GM12878 (cell line): Measurements from ENCODE around the gene DGKB. TPM values are rescaled to one million over a fixed set of nuclear protein-coding genes. Genes with fewer than 3 reads are reported as not detected.

Experiments
- ATAC-seq: fragments of 200-7000 bp; cut with Tn5 transposase; 3 replicates; pipeline ENCODE4 v1.9.1; 2020; ENCODE audit warnings: mild to moderate bottlenecking, moderate library complexity
- BruUV-seq: library from RNA; stranded (reverse); fragments of 400-500 nt; replicated peaks from 2 replicates; lab custom pipeline; 2021; lab: Mats Ljungman, UMichigan
- CTCF ChIA-PET: fragments of 300-600 bp; sonication (Branson Sonifier 250); formaldehyde crosslinking; extraction: SDS; loops from one replicate; lab custom pipeline; 2021; ENCODE audit warnings: inconsistent platforms; lab: Yijun Ruan, JAX
- POLR2A ChIA-PET: fragments of 350-600 bp; formaldehyde crosslinking; extraction: SDS; loops from one replicate; lab custom pipeline; 2021; ENCODE audit warnings: inconsistent platforms; lab: Charles Lee
- RAD21 ChIA-PET: fragments of 300-600 bp; sonication (Branson Sonifier 250); formaldehyde crosslinking; loops from one replicate; lab custom pipeline; 2023; ENCODE audit warnings: antibody characterized with exemption; ENCODE audit not compliant: unreplicated experiment; lab: Charles Lee
- SMC1A ChIA-PET: fragments of 300-600 bp; sonication (Branson Sonifier 250); formaldehyde crosslinking; loops from one replicate; lab custom pipeline; 2023; ENCODE audit not compliant: unreplicated experiment, uncharacterized antibody; lab: Charles Lee
- DNase-seq: peaks from one replicate; pipeline ENCODE4 v3.0.0-alpha.2; 2011; ENCODE audit warnings: low read depth, low spot score
- FAIRE-seq: peaks from 3 replicates; lab custom pipeline; 2011; peaks lifted over from hg19 to GRCh38; lab: Jason Lieb, UNC
- H2AFZ ChIP-seq: 2 replicates; pipeline ENCODE4 v1.6.0; 2011; ENCODE audit warnings: low read depth, low read length, control low read depth; ENCODE audit not compliant: control insufficient read depth
- H3K27ac ChIP-seq: 2 replicates; pipeline ENCODE4 v1.5.1; 2011; ENCODE audit warnings: control low read depth; ENCODE audit not compliant: control insufficient read depth, insufficient read depth
- H3K27me3 ChIP-seq, 2 experiments: replicated peaks in 1 of 2; 2 replicates each; pipeline versions ENCODE4 v1.6.0 to v1.6.1; 2011; ENCODE audit warnings: low read length in 1 of 2; ENCODE audit not compliant: control insufficient read depth in 2 of 2, insufficient read depth in 2 of 2
- H3K36me3 ChIP-seq, 2 experiments: 2 replicates each; pipeline ENCODE4 v1.5.1; 2011; ENCODE audit warnings: low read length in 1 of 2; ENCODE audit not compliant: control insufficient read depth in 2 of 2, insufficient read depth in 2 of 2
- H3K4me1 ChIP-seq: 2 replicates; pipeline ENCODE4 v1.6.1; 2011; ENCODE audit warnings: mild to moderate bottlenecking, low read length, moderate library complexity, mixed read lengths; ENCODE audit not compliant: control insufficient read depth, insufficient read depth
- H3K4me2 ChIP-seq: 2 replicates; pipeline ENCODE4 v1.6.0; 2011; ENCODE audit warnings: control low read depth; ENCODE audit not compliant: control insufficient read depth, insufficient read depth
- H3K4me3 ChIP-seq: fragments of 200-600 bp; sonication (generic); 2 replicates; pipeline ENCODE4 v1.5.1; 2016
- H3K79me2 ChIP-seq: 2 replicates; pipeline ENCODE4 v1.6.0; 2011; ENCODE audit warnings: low read length; ENCODE audit not compliant: control insufficient read depth, insufficient read depth
- H3K9ac ChIP-seq: 2 replicates; pipeline ENCODE4 v1.8.0; 2011; ENCODE audit warnings: low read length, control low read depth, mixed read lengths; ENCODE audit not compliant: control insufficient read depth, insufficient read depth
- H3K9me3 ChIP-seq: replicated peaks from 3 replicates; pipeline ENCODE4 v1.5.1; 2011; ENCODE audit warnings: mild to moderate bottlenecking, low read length; ENCODE audit not compliant: control insufficient read depth, insufficient read depth
- H4K20me1 ChIP-seq: 2 replicates; pipeline ENCODE4 v1.6.0; 2011; ENCODE audit not compliant: control insufficient read depth, insufficient read depth
- BCL11A ChIP-seq: IDR thresholded peaks from 2 replicates; pipeline ENCODE4 v1.6.1; 2011; ENCODE audit warnings: low read depth, low read length
- BRCA1 ChIP-seq: IDR thresholded peaks from 2 replicates; pipeline ENCODE4 v1.6.1; 2011; ENCODE audit warnings: low read depth, low read length, improper control_type of control experiment
- GABPA ChIP-seq: IDR thresholded peaks from 2 replicates; pipeline ENCODE4 v1.6.1; 2014; ENCODE audit warnings: antibody characterized with exemption, low read depth, mild to moderate bottlenecking, inconsistent platforms
- KAT2A ChIP-seq: conservative IDR thresholded peaks from 2 replicates; pipeline ENCODE4 v1.6.1; 2011; ENCODE audit warnings: low read depth, low read length; ENCODE audit not compliant: control insufficient read depth
- LARP7 ChIP-seq: fragments of 450-650 bp; IDR thresholded peaks from 2 replicates; pipeline ENCODE4 v1.6.1; 2017; ENCODE audit warnings: mild to moderate bottlenecking
- MXI1 ChIP-seq: fragments of 150-350 bp; IDR thresholded peaks from 2 replicates; pipeline ENCODE4 v1.6.1; 2011; ENCODE audit warnings: low read depth, mild to moderate bottlenecking, inconsistent platforms, low read length, improper control_type of control experiment
- MYC ChIP-seq: IDR thresholded peaks from 2 replicates; pipeline ENCODE4 v1.6.1; 2011; ENCODE audit warnings: mild to moderate bottlenecking, low read length, moderate library complexity, inconsistent platforms; ENCODE audit not compliant: insufficient read depth, insufficient replicate concordance, insufficient read length, severe bottlenecking
- PAX8 ChIP-seq: fragments of 450-650 bp; IDR thresholded peaks from 2 replicates; pipeline ENCODE4 v1.6.1; 2017; ENCODE audit warnings: mild to moderate bottlenecking, moderate library complexity
- RELA ChIP-seq: fragments of 450-650 bp; IDR thresholded peaks from 2 replicates; pipeline ENCODE4 v1.8.0; 2014; ENCODE audit warnings: borderline replicate concordance; ENCODE audit not compliant: partially characterized antibody
- SP1 ChIP-seq: IDR thresholded peaks from one replicate; pipeline ENCODE4 v1.6.1; 2011; ENCODE audit warnings: low read depth, low read length
- ZNF207 ChIP-seq: fragments of 450-650 bp; IDR thresholded peaks from 2 replicates; pipeline ENCODE4 v1.6.1; 2014; ENCODE audit warnings: antibody characterized with exemption, mild to moderate bottlenecking, borderline replicate concordance
- WGBS: methylation state at CpG from one replicate; pipeline ENCODE4 v1.1.6; 2016; ENCODE audit warnings: low lambda C conversion rate; ENCODE audit not compliant: insufficient replicate concordance, insufficient coverage; ENCODE audit errors: missing lambda C conversion rate; 5-methylcytosine and 5-hydroxymethylcytosine counted together
- in situ Hi-C: fragments of 300-500 bp; cut with MboI; formaldehyde crosslinking; loops from 9 replicates; pipeline ENCODE4 v1.14.3; 2018; ENCODE audit warnings: mixed read lengths
- intact Hi-C: fragments of 100-400 bp; cut with micrococcal nuclease; formaldehyde crosslinking; loops from one replicate; pipeline ENCODE4 v1.14.2; 2022; ENCODE audit not compliant: unreplicated experiment
- polyA plus RNA-seq, 11 experiments: library from polyadenylated mRNA; depleted of rRNA in 4 of 11; unstranded in 6 of 11; stranded (reverse) in 5 of 11; fragments of >200 nt; fragmentation: Nextera tagmentation in 4 of 11; fragmentation: Illumina TruSeq in 1 of 11; extraction: Ambion mirVana in 4 of 11; extraction: Trizol in 1 of 11; gene quantifications; 1 replicate in 1 of 11; 2 replicates in 10 of 11; pipeline versions ENCODE4 v1.2.1 to v1.2.3, GENCODE V29; 2011 to 2016; ENCODE audit warnings: inconsistent platforms in 2 of 11, missing spikeins in 2 of 11, low read depth in 1 of 11
- total RNA-seq, 4 experiments: library from RNA; depleted of rRNA in 3 of 4; stranded (reverse); fragments of >200 nt in 3 of 4; fragmentation: Illumina TruSeq in 1 of 4; extraction: Trizol in 1 of 4; gene quantifications; 2 replicates each; pipeline versions ENCODE4 v1.2.1 to v1.2.3, GENCODE V29; 2013 to 2021
- TF ChIP-seq, protein P1 (sequence below): IDR thresholded peaks from 2 replicates; pipeline ENCODE4 v1.6.1; 2011; ENCODE audit warnings: borderline replicate concordance, low read depth, mild to moderate bottlenecking, moderate library complexity, mixed read lengths, low read length; ENCODE audit not compliant: insufficient read depth; ENCODE audit errors: extremely low read length
- TF ChIP-seq, protein P2 (sequence below): fragments of 450-650 bp; IDR thresholded peaks from 2 replicates; pipeline ENCODE4 v1.6.1; 2017; ENCODE audit warnings: mild to moderate bottlenecking, moderate library complexity
- TF ChIP-seq, protein P3 (sequence below): fragments of 450-650 bp; IDR thresholded peaks from 2 replicates; pipeline ENCODE4 v1.6.1; 2018; ENCODE audit warnings: mild to moderate bottlenecking, low read depth, moderate library complexity; ENCODE audit not compliant: partially characterized antibody

DGKB gene
- total and polyA plus RNA-seq, 10 of the 15 experiments (the other 5 are each of a cell fraction or from before 2014, with no cell fraction given), result 0.02 to 0.10 (median 0.04) TPM; not detected in 6

DNA sequence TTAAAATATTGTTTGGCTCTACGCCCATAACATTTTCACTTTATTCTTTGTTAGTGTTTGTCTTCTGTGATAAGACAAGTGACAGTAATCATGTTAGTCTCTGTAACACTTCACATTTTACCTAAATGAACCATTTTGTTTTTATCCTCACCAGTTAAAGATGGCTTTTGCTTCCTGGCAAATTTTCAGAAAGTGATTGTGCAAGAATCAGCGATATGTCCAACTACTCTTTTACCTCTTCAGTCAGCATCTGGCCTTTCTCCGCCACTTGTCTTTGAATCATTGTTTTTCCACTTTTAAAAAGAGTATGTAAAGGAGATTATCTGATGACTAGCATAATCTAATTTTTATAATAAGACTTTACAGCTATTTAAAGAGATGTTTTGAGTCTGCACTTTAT is 3.5 kb downstream of the DGKB start:
- 33% methylated on average over 3 of the region's 3 CpGs for WGBS
- Histone ChIP-seq H4K20me1 (no peaks in the 10 kb centered on the region), H3K4me2 (no peak overlapping the region), H3K9ac (no peak overlapping the region), H2AFZ (no peak overlapping the region), H3K4me3 (no peak overlapping the region), H3K27ac (no peak overlapping the region), H3K9me3 (no peaks in the 10 kb centered on the region), H3K27me3 (no peaks in the 10 kb centered on the region; a peak in 1 of 4 replicates), H3K4me1 (no peaks in the 10 kb centered on the region), H3K36me3 (no peaks in the 10 kb centered on the region), H3K79me2 (no peaks in the 10 kb centered on the region)
- ChIA-PET POLR2A (no interaction called here), SMC1A (no interaction called here), CTCF (no interaction called here), RAD21 (no interaction called here)
- TF ChIP-seq KAT2A (no peak), SP1 (no peak), GABPA (no peak), LARP7 (no peak), BRCA1 (no peak), ZNF207 (no peak), RELA (no peak), PAX8 (no peak), MYC (no peak), BCL11A (no peak), MXI1 (no peak)
- TF ChIP-seq, protein P1, sequence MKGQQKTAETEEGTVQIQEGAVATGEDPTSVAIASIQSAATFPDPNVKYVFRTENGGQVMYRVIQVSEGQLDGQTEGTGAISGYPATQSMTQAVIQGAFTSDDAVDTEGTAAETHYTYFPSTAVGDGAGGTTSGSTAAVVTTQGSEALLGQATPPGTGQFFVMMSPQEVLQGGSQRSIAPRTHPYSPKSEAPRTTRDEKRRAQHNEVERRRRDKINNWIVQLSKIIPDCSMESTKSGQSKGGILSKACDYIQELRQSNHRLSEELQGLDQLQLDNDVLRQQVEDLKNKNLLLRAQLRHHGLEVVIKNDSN, result no peak
- TF ChIP-seq, protein P2, sequence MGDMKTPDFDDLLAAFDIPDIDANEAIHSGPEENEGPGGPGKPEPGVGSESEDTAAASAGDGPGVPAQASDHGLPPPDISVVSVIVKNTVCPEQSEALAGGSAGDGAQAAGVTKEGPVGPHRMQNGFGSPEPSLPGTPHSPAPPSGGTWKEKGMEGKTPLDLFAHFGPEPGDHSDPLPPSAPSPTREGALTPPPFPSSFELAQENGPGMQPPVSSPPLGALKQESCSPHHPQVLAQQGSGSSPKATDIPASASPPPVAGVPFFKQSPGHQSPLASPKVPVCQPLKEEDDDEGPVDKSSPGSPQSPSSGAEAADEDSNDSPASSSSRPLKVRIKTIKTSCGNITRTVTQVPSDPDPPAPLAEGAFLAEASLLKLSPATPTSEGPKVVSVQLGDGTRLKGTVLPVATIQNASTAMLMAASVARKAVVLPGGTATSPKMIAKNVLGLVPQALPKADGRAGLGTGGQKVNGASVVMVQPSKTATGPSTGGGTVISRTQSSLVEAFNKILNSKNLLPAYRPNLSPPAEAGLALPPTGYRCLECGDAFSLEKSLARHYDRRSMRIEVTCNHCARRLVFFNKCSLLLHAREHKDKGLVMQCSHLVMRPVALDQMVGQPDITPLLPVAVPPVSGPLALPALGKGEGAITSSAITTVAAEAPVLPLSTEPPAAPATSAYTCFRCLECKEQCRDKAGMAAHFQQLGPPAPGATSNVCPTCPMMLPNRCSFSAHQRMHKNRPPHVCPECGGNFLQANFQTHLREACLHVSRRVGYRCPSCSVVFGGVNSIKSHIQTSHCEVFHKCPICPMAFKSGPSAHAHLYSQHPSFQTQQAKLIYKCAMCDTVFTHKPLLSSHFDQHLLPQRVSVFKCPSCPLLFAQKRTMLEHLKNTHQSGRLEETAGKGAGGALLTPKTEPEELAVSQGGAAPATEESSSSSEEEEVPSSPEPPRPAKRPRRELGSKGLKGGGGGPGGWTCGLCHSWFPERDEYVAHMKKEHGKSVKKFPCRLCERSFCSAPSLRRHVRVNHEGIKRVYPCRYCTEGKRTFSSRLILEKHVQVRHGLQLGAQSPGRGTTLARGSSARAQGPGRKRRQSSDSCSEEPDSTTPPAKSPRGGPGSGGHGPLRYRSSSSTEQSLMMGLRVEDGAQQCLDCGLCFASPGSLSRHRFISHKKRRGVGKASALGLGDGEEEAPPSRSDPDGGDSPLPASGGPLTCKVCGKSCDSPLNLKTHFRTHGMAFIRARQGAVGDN, result no peak
- TF ChIP-seq, protein P3, sequence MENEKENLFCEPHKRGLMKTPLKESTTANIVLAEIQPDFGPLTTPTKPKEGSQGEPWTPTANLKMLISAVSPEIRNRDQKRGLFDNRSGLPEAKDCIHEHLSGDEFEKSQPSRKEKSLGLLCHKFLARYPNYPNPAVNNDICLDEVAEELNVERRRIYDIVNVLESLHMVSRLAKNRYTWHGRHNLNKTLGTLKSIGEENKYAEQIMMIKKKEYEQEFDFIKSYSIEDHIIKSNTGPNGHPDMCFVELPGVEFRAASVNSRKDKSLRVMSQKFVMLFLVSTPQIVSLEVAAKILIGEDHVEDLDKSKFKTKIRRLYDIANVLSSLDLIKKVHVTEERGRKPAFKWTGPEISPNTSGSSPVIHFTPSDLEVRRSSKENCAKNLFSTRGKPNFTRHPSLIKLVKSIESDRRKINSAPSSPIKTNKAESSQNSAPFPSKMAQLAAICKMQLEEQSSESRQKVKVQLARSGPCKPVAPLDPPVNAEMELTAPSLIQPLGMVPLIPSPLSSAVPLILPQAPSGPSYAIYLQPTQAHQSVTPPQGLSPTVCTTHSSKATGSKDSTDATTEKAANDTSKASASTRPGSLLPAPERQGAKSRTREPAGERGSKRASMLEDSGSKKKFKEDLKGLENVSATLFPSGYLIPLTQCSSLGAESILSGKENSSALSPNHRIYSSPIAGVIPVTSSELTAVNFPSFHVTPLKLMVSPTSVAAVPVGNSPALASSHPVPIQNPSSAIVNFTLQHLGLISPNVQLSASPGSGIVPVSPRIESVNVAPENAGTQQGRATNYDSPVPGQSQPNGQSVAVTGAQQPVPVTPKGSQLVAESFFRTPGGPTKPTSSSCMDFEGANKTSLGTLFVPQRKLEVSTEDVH, result no peak
- intact Hi-C loops (loop anchor here (5.0 kb wide), 1 partner anchor 52 kb away; no protein-coding TSS in a partner anchor), in situ Hi-C loops (no loop called here)
- ATAC-seq (no peak), DNase-seq (no peak), FAIRE-seq (no peak)
- no TSS peak for BruUV-seq
